Measurements from ENCODE around the gene OR4B1.

The OR4B1 gene, protein sequence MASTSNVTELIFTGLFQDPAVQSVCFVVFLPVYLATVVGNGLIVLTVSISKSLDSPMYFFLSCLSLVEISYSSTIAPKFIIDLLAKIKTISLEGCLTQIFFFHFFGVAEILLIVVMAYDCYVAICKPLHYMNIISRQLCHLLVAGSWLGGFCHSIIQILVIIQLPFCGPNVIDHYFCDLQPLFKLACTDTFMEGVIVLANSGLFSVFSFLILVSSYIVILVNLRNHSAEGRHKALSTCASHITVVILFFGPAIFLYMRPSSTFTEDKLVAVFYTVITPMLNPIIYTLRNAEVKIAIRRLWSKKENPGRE

DNA sequence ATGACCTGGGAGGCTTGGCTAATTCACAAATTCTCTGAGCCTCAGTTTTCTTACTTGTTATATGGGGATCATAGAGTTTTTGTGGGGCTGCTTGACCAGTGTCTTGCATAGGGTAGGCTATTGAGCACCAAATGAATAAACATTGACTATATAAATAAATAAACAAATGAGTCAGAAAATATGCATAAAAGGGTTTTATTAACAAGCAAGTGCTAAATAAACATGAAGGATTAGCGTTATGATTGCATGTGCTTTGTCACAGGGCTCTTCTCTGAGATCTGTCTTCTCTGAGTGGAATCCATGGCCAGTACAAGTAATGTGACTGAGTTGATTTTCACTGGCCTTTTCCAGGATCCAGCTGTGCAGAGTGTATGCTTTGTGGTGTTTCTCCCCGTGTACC is at the start of gene OR4B1:
TSS of gene OR4B1 (plus strand) at position 301 of the 400 bp plus-strand sequence. CDS start at position 301, 0 bp downstream.
- no peak within 1 kb of the TSS for H3K4me3 ChIP-seq (ENCODE audit: low read length)
- H3K27ac ChIP-seq (ENCODE audit: low read length), result no peak within 1 kb of the TSS
- no peaks in the 10 kb centered on the region for H3K36me3 ChIP-seq (ENCODE audit: insufficient read depth, low read depth, low read length)
- no peaks in the 10 kb centered on the region for H3K27me3 ChIP-seq (ENCODE audit: insufficient read depth, low read length)
- H3K4me1 ChIP-seq (ENCODE audit: insufficient read depth, low read length), result no peaks in the 10 kb centered on the region
- H3K9me3 ChIP-seq (ENCODE audit: insufficient read depth, low read depth, low read length), result peaks cover 90% of the 10 kb centered on the region
- no peak within 1 kb of the TSS for H3K9ac ChIP-seq (ENCODE audit: low read depth, low read length)

DNA sequence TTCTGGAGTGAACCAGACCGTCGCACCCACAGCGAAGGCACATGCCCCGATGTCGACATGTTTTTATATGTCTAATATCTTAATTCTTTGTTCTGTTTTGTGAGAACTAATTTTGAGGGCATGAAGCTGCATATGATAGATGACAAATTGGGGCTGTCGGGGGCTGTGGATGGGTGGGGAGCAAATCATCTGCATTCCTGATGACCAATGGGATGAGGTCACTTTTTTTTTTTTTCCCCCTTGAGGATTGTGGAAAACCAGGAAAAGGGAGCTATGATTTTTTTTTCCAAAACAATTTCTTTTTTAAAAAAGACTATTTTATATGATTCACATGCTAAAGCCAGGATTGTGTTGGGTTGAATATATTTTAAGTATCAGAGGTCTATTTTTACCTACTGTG is 49.2 kb upstream of the OR4B1 start:
- Histone ChIP-seq H3K27me3 (ENCODE audit: insufficient read depth, low read length) (no peaks in the 10 kb centered on the region), H3K4me1 (ENCODE audit: insufficient read depth, low read length) (no peaks in the 10 kb centered on the region), H3K9me3 (ENCODE audit: insufficient read depth, low read depth, low read length) (no peaks in the 10 kb centered on the region), H3K9ac (ENCODE audit: low read depth, low read length) (no peak overlapping the region), H3K27ac (ENCODE audit: low read length) (no peak overlapping the region), H3K36me3 (ENCODE audit: insufficient read depth, low read depth, low read length) (peaks cover 21% of the 10 kb centered on the region; the same call in 1 of the 2 replicates), H3K4me3 (ENCODE audit: low read length) (no peak overlapping the region)

GRCh38 chr11:48168815-48169214 is 47.8 kb upstream of the OR4B1 start:
- no peak overlapping the region for H3K9ac ChIP-seq (ENCODE audit: low read depth, low read length)
- no peak overlapping the region for H3K27ac ChIP-seq (ENCODE audit: low read length)
- peaks cover 14% of the 10 kb centered on the region; the same call in 1 of the 2 replicates for H3K36me3 ChIP-seq (ENCODE audit: insufficient read depth, low read depth, low read length)
- H3K27me3 ChIP-seq (ENCODE audit: insufficient read depth, low read length), result no peaks in the 10 kb centered on the region
- no peaks in the 10 kb centered on the region for H3K4me1 ChIP-seq (ENCODE audit: insufficient read depth, low read length)
- H3K9me3 ChIP-seq (ENCODE audit: insufficient read depth, low read depth, low read length), result no peaks in the 10 kb centered on the region
- no peak overlapping the region for H3K4me3 ChIP-seq (ENCODE audit: low read length)

DNA sequence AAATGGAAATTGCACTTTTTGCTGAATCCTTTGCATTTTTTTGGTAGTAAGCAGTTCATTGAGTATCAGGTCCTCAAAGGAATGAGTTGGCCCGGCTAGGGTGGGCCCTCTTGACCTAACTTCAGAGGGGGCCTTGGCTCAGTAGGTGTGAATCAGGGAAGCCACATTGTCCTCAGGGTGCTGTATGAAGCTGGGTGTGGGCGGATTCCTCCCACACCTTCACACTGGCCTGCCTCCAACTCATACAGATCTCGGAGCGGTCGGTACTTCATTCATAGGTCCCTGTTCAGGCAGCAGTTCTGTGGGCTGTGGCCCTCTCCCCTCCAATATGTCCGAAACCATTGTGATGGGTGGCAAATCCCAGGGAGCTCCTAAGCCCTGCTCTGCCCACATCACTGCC is 47.4 kb upstream of the OR4B1 start:
- no peak overlapping the region for H3K9ac ChIP-seq (ENCODE audit: low read depth, low read length)
- H3K4me3 ChIP-seq (ENCODE audit: low read length), result no peak overlapping the region
- H3K36me3 ChIP-seq (ENCODE audit: insufficient read depth, low read depth, low read length), result peaks cover 9% of the 10 kb centered on the region; the same call in 1 of the 2 replicates
- H3K27me3 ChIP-seq (ENCODE audit: insufficient read depth, low read length), result no peaks in the 10 kb centered on the region
- no peak overlapping the region for H3K27ac ChIP-seq (ENCODE audit: low read length)
- no peaks in the 10 kb centered on the region for H3K9me3 ChIP-seq (ENCODE audit: insufficient read depth, low read depth, low read length)
- no peaks in the 10 kb centered on the region for H3K4me1 ChIP-seq (ENCODE audit: insufficient read depth, low read length)

DNA sequence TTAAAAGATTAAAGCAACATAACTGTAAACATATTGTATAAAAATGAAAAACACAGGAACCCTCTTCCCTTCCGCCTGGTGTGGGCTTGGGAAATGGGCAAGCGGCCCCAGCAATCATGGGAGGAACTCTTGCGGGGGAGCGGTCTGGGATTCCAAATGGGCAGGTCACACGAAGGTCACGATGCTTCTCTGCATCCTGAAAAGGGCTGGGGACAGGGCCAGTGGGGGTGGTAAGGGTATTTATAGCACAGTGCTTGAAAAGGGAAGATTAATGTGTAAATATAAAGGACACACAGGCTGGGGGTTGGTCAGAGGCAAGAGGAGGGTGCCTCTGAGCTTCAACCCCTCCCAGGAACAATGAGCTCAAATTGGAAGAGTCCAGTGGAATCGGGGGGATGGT is 46.9 kb upstream of the OR4B1 start:
- no peak overlapping the region for H3K9ac ChIP-seq (ENCODE audit: low read depth, low read length)
- H3K27me3 ChIP-seq (ENCODE audit: insufficient read depth, low read length), result no peaks in the 10 kb centered on the region
- peaks cover 7% of the 10 kb centered on the region; the same call in 1 of the 2 replicates for H3K36me3 ChIP-seq (ENCODE audit: insufficient read depth, low read depth, low read length)
- no peak overlapping the region for H3K27ac ChIP-seq (ENCODE audit: low read length)
- no peak overlapping the region for H3K4me3 ChIP-seq (ENCODE audit: low read length)
- H3K9me3 ChIP-seq (ENCODE audit: insufficient read depth, low read depth, low read length), result no peaks in the 10 kb centered on the region
- H3K4me1 ChIP-seq (ENCODE audit: insufficient read depth, low read length), result no peaks in the 10 kb centered on the region

DNA sequence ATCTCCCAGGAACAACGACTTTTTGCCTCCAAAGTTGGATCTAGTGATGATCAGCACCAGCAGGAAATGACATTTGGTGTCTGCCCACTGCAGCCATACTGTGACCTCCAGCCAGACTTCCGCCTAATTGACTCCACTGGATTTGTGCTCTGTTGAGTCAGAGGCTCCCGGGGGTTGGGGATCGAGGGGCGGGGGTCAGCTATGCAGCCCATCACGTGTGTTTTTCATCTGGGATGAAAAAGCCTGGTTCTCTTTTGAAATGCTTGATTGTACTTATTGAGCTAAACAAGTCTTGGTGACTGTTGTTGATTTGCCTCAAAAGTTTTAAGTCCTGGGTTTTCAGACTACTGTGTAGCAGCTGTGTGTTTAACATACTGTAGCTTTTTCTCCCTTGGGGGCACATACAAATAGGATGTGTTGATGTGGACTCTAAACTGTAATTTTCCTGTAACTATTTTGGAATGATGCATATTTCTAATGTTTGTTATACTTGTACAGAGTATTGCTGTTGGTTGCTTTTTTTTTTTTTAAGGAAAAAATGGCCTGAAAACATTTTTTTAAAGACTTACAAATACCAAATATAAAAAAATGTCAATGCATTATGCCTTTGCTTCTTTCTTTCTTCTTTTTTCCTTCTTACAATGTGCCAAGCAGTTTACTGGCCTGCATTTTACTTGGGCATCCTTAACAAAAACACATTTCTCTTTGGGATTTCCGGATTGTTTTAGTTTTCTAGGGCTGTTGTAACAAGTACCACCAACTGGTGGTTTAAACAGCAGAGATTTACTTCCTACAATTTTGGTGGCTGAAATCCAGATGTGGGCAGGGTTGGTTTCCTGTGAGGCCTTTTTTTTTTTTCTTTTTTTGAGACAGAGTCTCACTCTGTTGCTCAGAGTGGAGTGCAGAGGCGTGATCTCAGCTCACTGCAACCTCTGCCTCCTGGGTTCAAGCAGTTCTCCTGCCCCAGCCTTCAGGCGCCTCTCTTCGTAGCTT is 46.1 kb upstream of the OR4B1 start:
- Histone ChIP-seq H3K27ac (ENCODE audit: low read length) (no peak overlapping the region), H3K36me3 (ENCODE audit: insufficient read depth, low read depth, low read length) (no peaks in the 10 kb centered on the region)

GRCh38 chr11:48172818-48173609 is 43.6 kb upstream of the OR4B1 start:
- no peak overlapping the region for H3K4me3 ChIP-seq (ENCODE audit: low read length)
- H3K27ac ChIP-seq (ENCODE audit: low read length), result no peak overlapping the region
- H3K36me3 ChIP-seq (ENCODE audit: insufficient read depth, low read depth, low read length), result no peaks in the 10 kb centered on the region
- no peak overlapping the region for H3K9ac ChIP-seq (ENCODE audit: low read depth, low read length)
- no peaks in the 10 kb centered on the region for H3K27me3 ChIP-seq (ENCODE audit: insufficient read depth, low read length)
- H3K9me3 ChIP-seq (ENCODE audit: insufficient read depth, low read depth, low read length), result peaks cover 18% of the 10 kb centered on the region; the same call in 1 of the 2 replicates
- no peaks in the 10 kb centered on the region for H3K4me1 ChIP-seq (ENCODE audit: insufficient read depth, low read length)

More for the DNA sequence above, 46.1 kb upstream of the OR4B1 start:
- Histone ChIP-seq H3K9ac (ENCODE audit: low read depth, low read length) (no peak overlapping the region), H3K4me3 (ENCODE audit: low read length) (no peak overlapping the region), H3K4me1 (ENCODE audit: insufficient read depth, low read length) (no peaks in the 10 kb centered on the region), H3K9me3 (ENCODE audit: insufficient read depth, low read depth, low read length) (no peaks in the 10 kb centered on the region), H3K27me3 (ENCODE audit: insufficient read depth, low read length) (no peaks in the 10 kb centered on the region)

DNA sequence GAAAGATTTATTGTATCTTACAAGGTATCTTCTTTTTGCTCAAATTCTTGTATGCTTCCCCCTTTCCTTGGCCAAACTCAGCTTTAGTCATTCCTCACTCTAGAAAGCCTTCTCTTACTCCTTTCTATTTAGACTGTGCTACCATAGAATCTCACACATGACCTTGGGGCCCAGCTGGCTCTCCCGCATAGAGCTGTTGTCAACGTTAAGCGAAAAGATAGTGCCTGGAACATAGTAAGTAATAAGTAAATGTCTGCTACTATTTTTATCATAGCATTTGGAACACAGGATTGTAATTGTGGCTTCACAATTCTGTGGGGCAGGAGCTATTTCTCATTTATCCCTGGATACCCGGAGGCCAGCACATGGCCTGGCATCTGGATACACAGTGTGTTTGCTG is 38.9 kb upstream of the OR4B1 start:
- Histone ChIP-seq H3K4me3 (ENCODE audit: low read length) (no peak overlapping the region), H3K27me3 (ENCODE audit: insufficient read depth, low read length) (no peaks in the 10 kb centered on the region)

GRCh38 chr11:48180627-48181026 is 36.0 kb upstream of the OR4B1 start:
- Histone ChIP-seq H3K4me1 (ENCODE audit: insufficient read depth, low read length) (no peaks in the 10 kb centered on the region), H3K27me3 (ENCODE audit: insufficient read depth, low read length) (no peaks in the 10 kb centered on the region), H3K36me3 (ENCODE audit: insufficient read depth, low read depth, low read length) (no peaks in the 10 kb centered on the region), H3K9ac (ENCODE audit: low read depth, low read length) (no peak overlapping the region), H3K9me3 (ENCODE audit: insufficient read depth, low read depth, low read length) (peaks cover 66% of the 10 kb centered on the region), H3K4me3 (ENCODE audit: low read length) (no peak overlapping the region), H3K27ac (ENCODE audit: low read length) (no peak overlapping the region)

More for the DNA sequence above, 38.9 kb upstream of the OR4B1 start:
- Histone ChIP-seq H3K36me3 (ENCODE audit: insufficient read depth, low read depth, low read length) (no peaks in the 10 kb centered on the region), H3K27ac (ENCODE audit: low read length) (no peak overlapping the region), H3K4me1 (ENCODE audit: insufficient read depth, low read length) (no peaks in the 10 kb centered on the region), H3K9ac (ENCODE audit: low read depth, low read length) (no peak overlapping the region), H3K9me3 (ENCODE audit: insufficient read depth, low read depth, low read length) (peaks cover 49% of the 10 kb centered on the region)

GRCh38 chr11:48182860-48183526 is 33.6 kb upstream of the OR4B1 start:
- Histone ChIP-seq H3K9me3 (ENCODE audit: insufficient read depth, low read depth, low read length) (peaks cover 48% of the 10 kb centered on the region), H3K9ac (ENCODE audit: low read depth, low read length) (no peak overlapping the region), H3K27me3 (ENCODE audit: insufficient read depth, low read length) (no peaks in the 10 kb centered on the region), H3K4me3 (ENCODE audit: low read length) (no peak overlapping the region), H3K4me1 (ENCODE audit: insufficient read depth, low read length) (no peaks in the 10 kb centered on the region), H3K27ac (ENCODE audit: low read length) (no peak overlapping the region), H3K36me3 (ENCODE audit: insufficient read depth, low read depth, low read length) (no peaks in the 10 kb centered on the region)

GRCh38 chr11:48184452-48184851 is 32.2 kb upstream of the OR4B1 start:
- no peak overlapping the region for H3K9ac ChIP-seq (ENCODE audit: low read depth, low read length)
- no peaks in the 10 kb centered on the region for H3K4me1 ChIP-seq (ENCODE audit: insufficient read depth, low read length)
- no peaks in the 10 kb centered on the region for H3K27me3 ChIP-seq (ENCODE audit: insufficient read depth, low read length)
- no peak overlapping the region for H3K27ac ChIP-seq (ENCODE audit: low read length)
- peaks cover 42% of the 10 kb centered on the region for H3K9me3 ChIP-seq (ENCODE audit: insufficient read depth, low read depth, low read length)
- H3K4me3 ChIP-seq (ENCODE audit: low read length), result no peak overlapping the region
- H3K36me3 ChIP-seq (ENCODE audit: insufficient read depth, low read depth, low read length), result no peaks in the 10 kb centered on the region

All from iPS-20b (cell line).